ENCODE data around the gene LHX6.
A peak's percentile ranks its signal among the peaks of the same experiment; 100 is the strongest.

LHX6 gene

DNA sequence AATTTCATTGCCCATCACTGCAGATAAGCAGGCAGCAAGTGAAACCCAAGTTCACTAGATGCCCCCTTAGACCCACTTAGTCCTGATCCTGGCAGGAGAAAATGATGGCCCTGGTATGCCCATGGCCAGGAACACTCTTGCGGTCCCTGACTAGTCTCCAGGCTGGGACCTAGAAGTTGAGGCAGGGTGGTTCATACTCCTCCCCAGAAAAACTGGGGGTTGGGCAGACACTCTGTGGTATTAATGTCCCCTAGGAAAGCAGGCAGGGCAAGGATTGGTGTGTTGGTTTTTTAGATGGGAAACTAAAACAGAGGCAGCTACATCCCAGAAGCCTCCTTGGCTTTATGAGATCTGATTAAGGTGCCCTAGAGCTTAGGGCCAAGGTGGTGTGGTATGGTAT, 13.1 kb downstream of the LHX6 start:
- DNase-seq = no peak

DNA sequence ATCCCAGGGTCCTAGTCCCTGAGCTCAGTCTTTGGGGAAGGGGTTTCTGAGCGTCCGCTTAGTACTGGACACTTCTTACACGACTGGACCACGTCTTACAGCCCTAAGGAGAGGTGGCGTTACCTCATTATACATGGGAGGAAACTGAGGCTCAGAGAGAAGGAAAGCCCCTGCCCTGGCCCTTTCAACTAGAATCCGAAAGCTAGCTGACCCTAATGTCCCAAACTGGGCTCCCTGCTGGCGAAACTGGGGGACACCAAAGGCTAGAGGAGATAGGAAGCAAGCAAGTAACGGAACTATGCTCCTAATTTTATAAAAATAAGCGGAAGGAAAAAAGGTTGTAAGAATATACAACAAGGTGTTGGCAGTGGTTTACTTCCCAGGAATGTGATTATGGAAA, 14.2 kb downstream of the LHX6 start:
- DNase-seq = no peak

DNA sequence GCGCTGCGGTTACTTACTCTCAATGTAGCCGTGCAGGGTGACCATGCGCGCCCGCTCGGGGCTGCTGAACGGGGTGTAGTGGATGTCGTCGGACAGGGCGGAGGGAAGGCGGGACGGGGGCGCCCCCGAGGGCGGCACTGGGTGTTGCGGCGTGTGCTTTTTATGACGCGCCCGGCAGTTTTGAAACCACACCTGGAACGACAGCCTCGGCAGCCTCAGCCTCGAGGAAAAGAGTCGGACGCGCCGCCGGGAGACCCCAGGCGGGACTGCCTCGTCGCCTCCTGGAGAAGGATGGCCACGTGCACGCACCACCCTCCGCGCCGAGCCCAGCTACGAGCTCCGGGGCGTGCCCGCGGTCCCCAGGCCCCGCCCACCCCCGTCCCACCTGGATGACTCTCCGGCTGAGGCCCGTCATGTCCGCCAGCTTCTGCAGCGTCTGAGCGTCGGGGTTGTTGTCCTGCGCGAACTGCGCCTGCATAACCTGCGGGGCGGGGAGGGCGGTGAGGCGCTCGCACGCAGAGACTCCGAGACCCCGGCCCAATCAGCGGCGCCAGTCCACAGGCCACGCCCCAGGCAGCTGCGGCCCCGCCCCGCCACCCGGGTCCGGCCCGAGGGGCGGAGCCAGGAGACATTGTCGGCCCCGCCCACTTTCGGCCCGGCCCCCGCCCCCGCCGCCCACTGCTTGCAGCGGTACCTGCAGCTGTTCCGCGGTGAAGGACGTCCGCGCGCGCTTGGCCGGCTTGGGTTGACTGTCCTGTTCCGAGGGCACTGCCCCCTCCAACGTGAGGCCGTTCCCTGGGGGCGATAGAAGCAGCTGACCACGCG, 15.0 kb downstream of the LHX6 start:
- peak; percentile 43 for DNase-seq

DNA sequence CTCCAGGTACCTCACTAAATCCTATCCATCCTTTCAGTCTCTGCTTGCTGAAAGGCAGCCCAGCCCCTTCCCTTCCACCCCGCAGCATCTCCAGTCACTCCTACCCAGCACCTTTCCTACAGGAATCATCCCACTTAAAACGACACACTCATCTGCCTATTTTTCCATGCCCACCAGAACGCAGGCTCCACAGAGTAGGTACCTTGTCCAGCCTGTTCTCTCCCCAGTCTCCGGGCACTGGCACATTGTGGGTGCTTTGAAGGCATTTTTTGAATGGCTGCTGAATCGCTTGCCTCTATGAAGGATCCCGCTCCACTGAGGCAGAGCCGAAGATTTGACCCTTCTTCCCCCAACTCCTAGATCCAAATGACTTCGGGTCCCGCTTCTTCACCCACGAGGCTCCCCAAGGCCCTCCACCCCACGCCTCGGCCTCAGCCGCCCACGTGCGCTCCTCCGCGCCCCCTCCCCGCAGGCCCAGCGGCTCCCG, 15.6 kb downstream of the LHX6 start:
- no peak for DNase-seq

DNA sequence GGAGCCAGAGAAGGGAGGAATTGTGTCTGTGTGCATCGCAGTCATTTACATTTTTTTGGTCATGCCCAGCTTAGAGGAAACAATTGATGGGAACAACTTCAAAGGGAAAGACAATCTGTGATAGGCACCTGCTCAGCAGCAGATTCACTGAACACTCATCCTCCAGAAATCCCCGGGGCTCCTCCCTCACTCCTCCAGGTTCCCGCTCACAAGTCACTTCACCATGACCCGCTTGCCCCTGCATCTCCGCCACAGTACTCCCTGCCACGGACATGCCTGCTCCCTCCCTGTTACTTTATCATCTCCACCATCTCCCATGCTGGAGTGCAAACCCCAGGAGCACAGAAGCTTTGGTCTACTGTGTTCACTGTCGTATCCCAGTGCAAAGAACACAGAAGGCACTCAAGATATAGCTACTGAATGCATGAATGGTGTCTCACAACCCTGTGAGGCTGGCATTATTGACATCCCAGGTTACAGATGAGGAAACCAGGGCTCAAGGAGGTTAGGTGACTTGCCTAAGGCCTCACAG, 16.2 kb downstream of the LHX6 start:
- peak; percentile 36 for DNase-seq

DNA sequence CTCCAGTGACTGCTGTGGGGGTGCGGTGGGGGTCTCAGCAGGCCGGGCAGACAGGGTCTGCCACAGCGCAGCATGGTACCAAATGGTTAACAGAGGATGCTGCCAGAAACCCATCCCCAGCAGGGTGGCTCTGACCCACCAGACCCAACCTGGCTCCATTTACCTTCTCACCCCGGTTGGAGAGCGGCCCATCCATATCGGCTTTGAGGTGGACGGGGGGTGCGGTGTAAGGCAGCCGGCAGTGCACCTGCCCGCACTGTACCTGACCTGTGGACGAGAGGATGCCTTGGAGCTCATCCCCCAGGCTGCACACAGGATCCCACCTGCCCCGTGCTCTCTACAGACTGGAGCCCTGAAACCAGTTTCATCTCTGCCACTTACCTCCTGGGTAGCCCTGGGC, 19.3 kb downstream of the LHX6 start:
- DNase-seq = no peak

DNA sequence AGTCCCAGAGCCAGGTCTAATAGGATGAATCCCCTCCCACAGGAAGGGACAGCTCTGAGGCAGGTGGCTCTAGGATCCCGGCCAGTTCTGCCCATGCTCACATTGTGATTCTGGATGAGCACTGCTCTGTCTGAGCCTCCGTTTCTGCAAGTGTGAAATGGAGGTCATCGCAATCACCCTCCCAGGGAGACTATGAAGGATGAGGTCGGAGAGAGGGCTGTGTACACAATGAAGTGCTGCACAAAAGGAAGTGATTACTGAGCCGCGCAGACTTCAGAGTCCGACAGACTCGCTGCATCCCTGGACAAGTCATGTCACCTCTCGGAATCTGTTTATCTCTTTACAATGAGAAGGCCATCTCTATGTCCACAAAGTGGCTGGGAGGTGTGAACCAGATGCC, 21.7 kb downstream of the LHX6 start:
- no peak for DNase-seq

DNA sequence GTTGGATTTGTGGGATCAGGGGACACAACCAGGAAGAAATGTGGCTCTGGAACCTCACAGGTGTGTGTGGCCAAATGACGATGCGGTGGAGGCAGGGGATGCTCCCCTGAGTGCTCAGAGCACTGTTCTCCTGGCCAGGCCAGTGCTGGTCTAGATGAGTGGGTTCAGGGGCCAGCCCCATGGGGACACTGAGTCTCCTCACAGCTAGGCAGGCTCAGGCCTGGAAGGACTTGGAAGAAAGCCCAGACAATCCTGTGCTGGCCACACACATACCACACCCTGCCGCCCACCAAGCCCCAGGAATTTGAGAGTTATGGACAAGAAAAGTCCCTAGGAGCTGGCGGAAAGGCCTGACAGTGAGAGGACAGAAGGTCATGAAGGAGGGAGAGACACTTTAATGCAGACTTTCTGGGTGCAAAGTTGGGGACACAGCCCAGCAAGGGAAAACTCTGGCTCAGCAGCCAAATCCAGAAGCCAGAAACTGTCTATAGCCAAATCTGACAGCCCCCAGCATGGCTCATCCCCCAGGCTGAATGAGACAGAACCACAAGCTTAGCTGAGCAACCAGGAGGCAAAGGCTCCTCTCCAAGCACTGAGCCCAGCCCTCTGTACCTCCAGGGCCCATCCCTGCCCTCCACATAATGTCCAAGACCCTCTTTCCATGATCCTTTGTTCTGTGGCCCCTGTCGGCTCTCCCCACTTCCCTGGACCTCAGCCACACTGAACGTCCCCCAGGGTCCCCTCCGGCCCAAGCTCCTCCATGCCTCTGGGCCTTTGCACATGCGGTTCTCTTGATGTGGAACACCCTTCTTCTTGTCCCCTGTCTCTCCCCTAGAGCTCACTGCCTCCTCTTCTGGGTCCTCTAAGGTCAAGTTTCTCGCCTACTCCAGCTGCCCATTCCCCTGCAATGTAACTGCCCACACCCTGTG, 22.4 kb downstream of the LHX6 start:
- no peak for DNase-seq

DNA sequence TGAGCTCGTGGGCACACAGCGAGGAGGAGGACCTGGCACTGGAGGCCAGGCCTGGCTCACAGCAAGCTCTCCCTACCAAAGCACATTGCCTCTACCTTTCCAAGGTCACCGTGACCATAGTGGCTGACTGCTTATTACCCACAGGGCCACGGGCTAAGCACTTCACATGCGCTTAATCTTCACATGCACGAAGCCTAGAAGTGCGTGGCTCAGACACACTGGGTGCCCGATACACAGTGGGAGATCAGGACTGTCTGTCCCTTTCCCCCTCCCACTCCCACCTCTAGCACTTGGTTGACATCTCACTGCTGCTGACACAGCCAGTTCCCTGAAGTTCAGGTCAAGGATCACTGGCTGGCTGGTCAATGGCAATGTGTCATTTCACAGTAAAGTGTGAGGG, 23.6 kb downstream of the LHX6 start:
- no peak for DNase-seq

DNA sequence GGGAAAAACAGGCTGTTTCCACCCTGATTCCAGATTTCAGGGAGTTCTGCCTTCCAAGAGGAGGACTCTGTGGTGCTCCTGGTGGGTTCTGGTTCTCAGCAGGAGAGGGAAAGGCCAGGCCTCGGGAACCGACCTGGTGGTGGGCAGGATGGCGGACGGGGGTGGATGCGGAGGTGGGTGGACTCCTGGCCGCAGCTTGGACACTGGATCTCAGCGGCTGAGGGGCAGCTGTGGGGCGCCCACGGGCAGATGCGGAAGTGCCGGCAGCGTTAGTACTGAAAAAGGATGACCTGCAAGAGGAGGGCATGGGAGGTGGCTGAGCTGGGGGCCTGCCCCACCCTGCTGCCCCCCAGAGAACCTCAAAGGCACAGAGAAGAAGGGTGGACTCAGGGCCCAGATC, 24.3 kb downstream of the LHX6 start:
- no peak for DNase-seq

DNA sequence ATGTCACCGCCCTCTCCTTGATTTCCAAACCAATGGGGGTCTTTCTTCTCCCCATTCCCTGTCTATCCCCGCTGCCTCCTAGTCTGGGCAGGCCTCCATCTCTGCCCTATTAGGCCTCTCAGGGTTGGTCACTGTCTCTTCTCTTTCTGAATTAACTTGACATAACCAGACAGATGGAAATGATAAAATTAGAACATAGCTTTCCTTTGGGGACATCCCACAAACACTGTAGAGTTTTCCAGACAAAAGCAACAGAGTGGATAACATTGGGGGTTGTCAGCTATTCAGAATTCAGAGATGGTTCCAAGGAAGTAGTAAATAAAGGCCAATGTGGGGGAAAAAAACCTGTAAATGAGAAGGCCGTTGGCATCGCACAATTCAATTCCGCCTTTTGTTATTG, 24.7 kb downstream of the LHX6 start:
- no peak for DNase-seq

DNA sequence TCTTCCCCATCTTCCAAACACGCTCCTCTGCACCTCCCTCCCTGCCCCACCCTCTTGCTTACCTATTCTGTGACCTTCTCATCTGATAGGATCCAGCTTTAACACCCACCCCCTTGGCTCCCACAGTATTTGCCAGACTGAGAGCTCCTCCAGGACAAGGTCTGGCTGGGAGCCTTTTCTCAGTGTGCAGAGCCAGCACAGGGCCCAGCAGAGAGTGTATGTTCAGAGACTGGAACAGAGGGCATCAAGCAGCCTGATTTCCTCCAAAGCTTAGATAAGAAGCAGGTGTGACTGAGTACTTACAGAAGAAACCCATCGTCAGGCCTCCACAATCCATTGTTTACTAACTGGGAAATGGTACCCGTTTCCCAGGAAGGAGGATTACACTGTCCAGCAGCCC, 26.6 kb downstream of the LHX6 start:
- no peak for DNase-seq

DNA sequence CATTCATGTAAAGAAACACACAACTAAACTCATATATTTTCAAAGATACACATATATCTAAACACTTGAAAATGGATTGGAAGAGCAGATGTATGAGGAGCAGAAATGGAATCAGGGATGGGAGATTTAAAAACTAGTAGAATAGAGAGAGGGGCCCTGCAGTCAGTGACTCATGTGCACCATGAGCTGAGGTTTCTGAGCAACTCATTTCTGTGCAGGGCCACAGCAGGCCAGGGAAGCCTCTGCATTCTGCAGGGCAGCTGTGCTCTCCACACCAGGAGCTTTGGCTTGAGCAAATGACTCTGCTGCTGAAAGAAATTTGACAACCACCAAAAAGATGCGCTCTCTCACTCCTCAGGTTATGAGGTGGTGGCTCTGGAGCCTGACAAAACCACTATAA, 27.1 kb downstream of the LHX6 start:
- no peak for DNase-seq

DNA sequence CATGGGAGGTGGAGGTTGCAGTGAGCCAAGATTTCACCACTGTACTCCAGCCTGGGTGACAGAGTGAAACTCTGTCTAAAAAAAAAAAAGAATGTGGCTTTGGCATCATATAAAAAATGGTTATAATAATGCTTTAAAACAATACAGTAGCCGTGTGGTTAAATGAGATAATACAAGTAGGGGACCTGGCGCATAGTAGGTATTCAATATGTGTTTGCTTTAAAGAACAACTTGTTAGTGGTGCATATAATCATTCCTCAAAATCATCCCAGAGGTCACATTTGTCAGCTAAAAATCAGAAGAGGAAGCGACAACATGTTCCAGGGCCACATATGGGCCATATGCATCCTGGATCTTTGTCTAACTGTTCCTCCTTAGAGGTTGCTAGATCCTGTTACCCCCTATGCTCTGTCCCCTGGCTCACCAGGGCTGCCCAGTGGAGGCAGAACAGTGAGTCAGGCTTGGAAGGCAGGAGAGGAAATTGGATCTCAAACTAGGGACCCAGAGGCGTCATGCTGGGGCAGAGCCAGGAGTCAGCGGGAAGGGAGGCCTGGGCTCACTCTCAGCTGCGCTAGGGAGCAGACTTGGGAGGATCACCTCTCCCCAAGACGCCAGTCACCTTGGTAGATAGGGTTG, 27.7 kb downstream of the LHX6 start:
- no peak for DNase-seq

DNA sequence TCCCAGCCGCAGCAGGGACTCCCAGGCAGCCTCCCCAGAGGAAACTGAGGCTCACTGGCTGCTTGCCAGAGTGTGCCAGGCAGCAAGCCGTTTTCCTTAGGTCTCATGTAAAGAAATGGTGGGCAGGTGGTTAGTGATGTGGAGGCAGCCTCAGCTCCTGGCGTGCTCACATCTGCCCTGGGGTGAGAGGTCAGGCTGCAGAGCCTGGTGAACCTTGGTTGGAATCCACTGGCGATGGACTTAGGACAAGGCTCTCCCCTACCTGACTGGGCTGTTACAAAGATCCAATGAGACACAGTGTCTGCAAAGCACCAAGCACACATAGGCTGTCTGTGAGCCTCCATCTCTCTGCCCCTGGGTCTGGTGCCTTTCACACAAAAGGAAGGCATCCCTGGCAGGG, 30.9 kb downstream of the LHX6 start:
- DNase-seq = no peak

DNA sequence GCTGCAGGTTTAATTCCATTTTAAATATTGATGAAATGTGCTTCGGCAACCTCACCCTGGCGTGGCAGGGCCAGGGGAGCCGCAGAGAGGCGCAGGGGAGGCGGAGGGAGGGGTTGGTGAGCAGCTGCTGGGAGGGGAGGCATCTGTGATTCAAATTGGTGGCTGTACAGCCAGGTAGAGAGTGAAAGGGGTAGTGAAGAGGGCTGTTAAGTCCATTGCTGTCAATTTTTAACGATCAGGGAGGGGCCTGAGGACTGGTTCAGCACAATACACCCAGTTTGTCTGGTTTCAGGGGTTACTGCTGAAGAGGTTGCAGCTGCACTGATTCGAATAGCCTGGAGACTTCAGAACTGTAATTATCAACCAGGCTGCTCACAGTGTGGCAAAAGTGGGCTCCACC, 31.3 kb downstream of the LHX6 start:
- DNase-seq = no peak

DNA sequence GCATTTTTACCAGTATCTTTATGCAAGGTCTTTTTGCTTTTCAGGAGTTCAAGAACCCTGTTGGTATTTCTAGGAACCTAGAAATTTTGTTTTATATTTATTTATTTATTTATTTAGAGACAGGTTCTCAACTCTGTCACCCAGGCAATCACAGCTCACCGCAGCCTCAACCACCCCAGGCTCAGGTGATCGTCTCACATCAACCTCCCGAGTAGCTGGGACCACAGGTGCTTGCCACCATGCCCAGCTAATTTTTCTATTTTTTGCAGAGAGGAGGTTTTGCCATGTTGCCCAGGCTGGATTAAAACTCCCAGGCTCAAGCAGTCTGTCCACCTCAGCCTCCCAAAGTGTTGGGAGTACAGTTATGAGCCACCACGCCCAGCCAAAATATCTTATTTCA, 32.9 kb downstream of the LHX6 start:
- DNase-seq = no peak

DNA sequence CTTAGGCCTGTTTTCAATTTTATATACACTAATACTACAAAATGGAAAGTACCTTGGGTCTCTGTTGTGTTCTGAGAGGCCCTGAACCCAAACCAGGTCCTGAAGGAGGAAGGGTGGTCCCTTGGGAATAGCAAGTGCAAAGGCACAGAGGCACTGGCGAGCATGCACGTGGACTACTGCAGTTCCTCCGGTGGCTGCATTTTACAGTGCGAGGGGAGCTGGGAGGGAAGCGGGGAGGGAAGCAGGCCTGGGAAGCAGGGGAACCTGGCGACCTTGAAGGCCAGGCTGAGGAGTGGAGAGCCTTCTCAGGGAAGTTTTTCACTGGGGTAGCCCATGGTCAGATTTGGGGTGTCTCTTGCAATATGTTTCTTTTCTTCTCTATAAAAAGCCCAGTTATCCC, 35.1 kb downstream of the LHX6 start:
- no peak for DNase-seq

DNA sequence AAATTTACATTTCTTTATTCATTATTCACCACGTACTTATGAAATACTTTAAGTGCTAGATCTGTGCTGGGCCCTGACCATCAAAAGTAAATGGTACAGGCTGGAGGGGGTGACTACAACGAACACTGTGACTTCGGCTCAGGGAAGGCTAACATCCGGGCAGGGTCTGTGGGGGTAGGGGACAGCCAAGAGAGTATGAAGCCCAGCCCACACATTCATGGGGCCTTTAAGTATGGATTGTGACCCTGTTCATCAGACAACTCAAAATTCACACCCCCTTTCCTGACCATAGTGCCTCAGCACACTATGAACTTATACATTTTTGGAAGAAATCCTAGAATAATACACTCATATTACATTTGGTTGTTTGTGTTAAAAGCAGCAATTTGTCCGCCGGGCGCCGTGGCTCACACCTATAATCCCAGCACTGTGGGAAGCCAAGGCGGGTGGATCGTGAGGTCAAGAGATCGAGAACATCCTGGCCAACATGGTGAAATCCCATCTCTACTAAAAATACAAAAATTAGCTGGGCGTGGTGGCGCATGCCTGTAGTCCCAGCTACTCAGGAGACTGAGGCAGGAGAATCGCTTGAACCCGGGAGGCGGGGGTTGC, 35.7 kb downstream of the LHX6 start:
- no peak for DNase-seq

DNA sequence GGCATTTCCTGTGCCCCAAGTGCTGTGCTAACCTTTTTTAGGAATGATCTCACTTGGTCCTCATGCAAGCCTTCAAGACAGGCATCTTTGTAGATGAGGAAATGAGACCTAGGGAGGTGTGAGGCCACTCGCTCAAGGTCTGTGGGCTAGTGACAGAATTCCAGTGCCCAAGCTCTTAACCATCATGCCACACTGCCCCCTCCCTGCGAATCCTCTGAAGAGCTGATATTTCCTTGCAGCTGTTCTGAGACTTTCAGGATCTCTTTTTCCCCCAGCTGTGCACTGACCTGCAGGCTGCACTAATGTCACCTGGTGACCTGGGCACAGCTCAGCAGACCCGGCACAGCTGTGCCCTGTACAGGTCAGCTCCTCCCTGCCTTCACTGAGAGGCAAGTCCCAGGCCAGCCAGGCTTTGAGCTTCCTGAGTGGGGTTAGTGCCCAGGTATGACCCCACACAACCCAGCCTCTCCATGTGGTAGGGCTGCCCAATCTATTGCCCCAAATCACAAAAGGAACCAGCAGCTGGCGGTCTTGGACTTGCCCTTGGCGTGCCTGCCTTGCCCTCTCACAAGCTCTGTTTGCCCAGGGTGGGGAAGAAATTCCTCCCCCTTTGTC, 36.4 kb downstream of the LHX6 start:
- DNase-seq = no peak

DNA sequence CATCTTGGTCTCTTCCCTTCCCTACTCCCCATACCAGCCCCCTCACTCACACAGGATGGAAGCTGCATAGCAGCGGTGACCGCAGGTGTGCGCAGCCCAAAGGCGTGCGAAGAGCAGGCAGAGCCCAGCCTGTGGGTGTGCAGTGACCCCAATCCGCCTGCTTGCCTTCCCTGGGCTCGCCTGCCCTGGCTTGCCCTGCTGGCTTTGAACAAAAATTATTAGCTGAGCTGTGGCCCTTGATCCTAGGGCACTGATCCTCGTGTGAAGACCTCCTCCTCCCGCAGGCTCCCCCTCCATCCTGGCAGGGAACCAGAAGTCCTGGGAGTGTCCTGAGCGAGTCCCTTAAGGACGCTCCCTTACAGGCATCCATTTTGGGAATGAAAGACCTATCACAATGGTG, 37.2 kb downstream of the LHX6 start:
- no peak for DNase-seq
